Measurements from ENCODE around the gene MICALL2.

DNA sequence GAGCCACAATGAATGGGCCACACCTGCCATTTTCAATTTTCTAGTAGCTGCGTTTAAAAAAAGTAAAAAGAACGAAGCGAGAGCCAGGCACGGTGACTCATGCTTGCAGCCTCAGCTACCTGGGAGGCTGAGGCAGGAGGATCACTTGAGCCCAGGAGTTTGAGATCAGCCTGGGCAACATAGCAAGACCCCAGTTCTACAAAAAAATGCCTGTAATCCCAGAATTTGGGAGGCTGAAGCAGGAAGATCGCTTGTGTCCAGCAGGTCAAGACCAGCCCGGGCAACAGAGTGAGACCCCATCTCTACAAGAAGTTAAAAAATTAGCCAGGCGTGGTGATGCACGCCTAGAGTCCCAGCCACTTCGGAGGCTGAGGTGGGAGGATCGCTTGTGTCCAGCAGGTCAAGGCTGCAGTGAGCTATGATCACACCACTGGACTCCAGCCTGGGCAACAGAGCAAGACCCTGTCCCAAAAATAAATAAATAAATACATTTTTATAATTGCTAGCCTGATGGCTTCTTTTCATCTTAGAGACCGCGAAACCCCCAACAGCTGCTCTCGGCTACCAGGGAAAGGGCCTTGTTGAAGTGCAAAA, 32.1 kb downstream of the MICALL2 start:
- no peak for TF ChIP-seq POLR2A (IDR thresholded peaks at IDR 0.05; ENCODE audit: low read depth, low read length)
- TF ChIP-seq POLR2AphosphoS5 (IDR thresholded peaks at IDR 0.05; ENCODE audit: low read depth, low read length): no peak

Data from GM12892 (cell line).